Measurements from ENCODE around the gene TCF7L2.

The TCF7L2 gene

GRCh38 chr10:112973046-112973445, 23.0 kb downstream of the TCF7L2 start:
- WGBS (ENCODE audit: insufficient coverage), result 96% methylated on average over 5 of the region's 5 CpGs
- no peaks in the 10 kb centered on the region for H3K9me3 ChIP-seq (ENCODE audit: control extremely low read depth in 1 of 5, control insufficient read depth in 4 of 5, insufficient read depth in 2 of 5, low read depth in 1 of 5, low read length in 4 of 5)
- no peaks in the 10 kb centered on the region for H3K27me3 ChIP-seq (replicated peaks in 2 of 5; ENCODE audit: control insufficient read depth in 4 of 5, insufficient read depth in 5 of 5, low read length in 4 of 5)
- no peaks in the 10 kb centered on the region for H3K4me1 ChIP-seq (ENCODE audit: control extremely low read depth in 1 of 4, control insufficient read depth in 4 of 4, insufficient read depth in 4 of 4, low read length in 3 of 4)
- ChIA-PET CTCF (no interaction called here), POLR2A (no interaction called here)
- DNase-seq, result no peak
- H3K36me3 ChIP-seq (ENCODE audit: control insufficient read depth in 4 of 4, insufficient read depth in 4 of 4, low read length in 3 of 4), result peaks cover 3 to 20% (median 6%) of the 10 kb centered on the region in 4 experiments
- no peak overlapping the region for H3K4me3 ChIP-seq (ENCODE audit: control insufficient read depth in 1 of 7, extremely low read depth in 1 of 7, insufficient read depth in 4 of 7, low read depth in 2 of 7, low read length in 6 of 7)
- no peak overlapping the region for H3K27ac ChIP-seq (ENCODE audit: insufficient read depth in 1 of 2, low read depth in 1 of 2, low read length in 2 of 2, poor library complexity in 1 of 2, severe bottlenecking in 2 of 2)

- WGBS (ENCODE audit: insufficient coverage), result 97% methylated on average over 3 of the region's 5 CpGs
- no peak overlapping the region for H3K27ac ChIP-seq (ENCODE audit: insufficient read depth in 1 of 2, low read depth in 1 of 2, low read length in 2 of 2, poor library complexity in 1 of 2, severe bottlenecking in 2 of 2)
- ChIA-PET POLR2A (no interaction called here), CTCF (no interaction called here)
- no peaks in the 10 kb centered on the region for H3K9me3 ChIP-seq (ENCODE audit: control extremely low read depth in 1 of 5, control insufficient read depth in 4 of 5, insufficient read depth in 2 of 5, low read depth in 1 of 5, low read length in 4 of 5)
- H3K4me1 ChIP-seq (ENCODE audit: control extremely low read depth in 1 of 4, control insufficient read depth in 4 of 4, insufficient read depth in 4 of 4, low read length in 3 of 4), result no peaks in the 10 kb centered on the region
- DNase-seq, result no peak
- peaks cover 3 to 17% (median 5%) of the 10 kb centered on the region in 4 experiments for H3K36me3 ChIP-seq (ENCODE audit: control insufficient read depth in 4 of 4, insufficient read depth in 4 of 4, low read length in 3 of 4)
- no peak overlapping the region for H3K4me3 ChIP-seq (ENCODE audit: control insufficient read depth in 1 of 7, extremely low read depth in 1 of 7, insufficient read depth in 4 of 7, low read depth in 2 of 7, low read length in 6 of 7)
- no peaks in the 10 kb centered on the region for H3K27me3 ChIP-seq (replicated peaks in 2 of 5; ENCODE audit: control insufficient read depth in 4 of 5, insufficient read depth in 5 of 5, low read length in 4 of 5)
Observed at GRCh38 chr10:112973805-112974204, 23.8 kb downstream of the TCF7L2 start.

GRCh38 chr10:112977426-112977898, 27.4 kb downstream of the TCF7L2 start:
- peaks cover 0 to 1% (median 0%) of the 10 kb centered on the region in 5 experiments for H3K27me3 ChIP-seq (replicated peaks in 2 of 5; ENCODE audit: control insufficient read depth in 4 of 5, insufficient read depth in 5 of 5, low read length in 4 of 5)
- no peak overlapping the region for H3K27ac ChIP-seq (ENCODE audit: insufficient read depth in 1 of 2, low read depth in 1 of 2, low read length in 2 of 2, poor library complexity in 1 of 2, severe bottlenecking in 2 of 2)
- H3K9me3 ChIP-seq (ENCODE audit: control extremely low read depth in 1 of 5, control insufficient read depth in 4 of 5, insufficient read depth in 2 of 5, low read depth in 1 of 5, low read length in 4 of 5), result no peaks in the 10 kb centered on the region
- DNase-seq, result no peak
- no peak overlapping the region for H3K4me3 ChIP-seq (ENCODE audit: control insufficient read depth in 1 of 7, extremely low read depth in 1 of 7, insufficient read depth in 4 of 7, low read depth in 2 of 7, low read length in 6 of 7)
- H3K4me1 ChIP-seq (ENCODE audit: control extremely low read depth in 1 of 4, control insufficient read depth in 4 of 4, insufficient read depth in 4 of 4, low read length in 3 of 4), result peaks cover 0 to 12% (median 11%) of the 10 kb centered on the region in 4 experiments
- over 99% methylated on average over 12 of the region's 12 CpGs for WGBS (ENCODE audit: insufficient coverage)
- peaks cover 0 to 14% (median 5%) of the 10 kb centered on the region in 4 experiments for H3K36me3 ChIP-seq (ENCODE audit: control insufficient read depth in 4 of 4, insufficient read depth in 4 of 4, low read length in 3 of 4)
- ChIA-PET POLR2A (interaction anchor here (0.6 kb wide), 1 partner anchor 9 kb away, joined by 3 read pairs; no protein-coding TSS in a partner anchor), CTCF (interaction anchor here (0.7 to 1.0 kb wide), 2 partner anchors 10 to 23 kb away, joined by 3 read pairs; no protein-coding TSS in a partner anchor)

GRCh38 chr10:112979927-112980326, 29.9 kb downstream of the TCF7L2 start:
- H3K27ac ChIP-seq (ENCODE audit: insufficient read depth in 1 of 2, low read depth in 1 of 2, low read length in 2 of 2, poor library complexity in 1 of 2, severe bottlenecking in 2 of 2), result no peak overlapping the region
- ChIA-PET POLR2A (no interaction called here), CTCF (no interaction called here)
- no peaks in the 10 kb centered on the region for H3K9me3 ChIP-seq (ENCODE audit: control extremely low read depth in 1 of 5, control insufficient read depth in 4 of 5, insufficient read depth in 2 of 5, low read depth in 1 of 5, low read length in 4 of 5)
- H3K4me1 ChIP-seq (ENCODE audit: control extremely low read depth in 1 of 4, control insufficient read depth in 4 of 4, insufficient read depth in 4 of 4, low read length in 3 of 4), result peaks cover 0 to 26% (median 12%) of the 10 kb centered on the region in 4 experiments
- H3K4me3 ChIP-seq (ENCODE audit: control insufficient read depth in 1 of 7, extremely low read depth in 1 of 7, insufficient read depth in 4 of 7, low read depth in 2 of 7, low read length in 6 of 7), result no peak overlapping the region
- WGBS (ENCODE audit: insufficient coverage), result 94% methylated on average over 2 of the region's 2 CpGs
- DNase-seq, result no peak
- H3K36me3 ChIP-seq (ENCODE audit: control insufficient read depth in 4 of 4, insufficient read depth in 4 of 4, low read length in 3 of 4), result peaks cover 0 to 3% (median 1%) of the 10 kb centered on the region in 4 experiments
- peaks cover 0 to 3% (median 1%) of the 10 kb centered on the region in 5 experiments for H3K27me3 ChIP-seq (replicated peaks in 2 of 5; ENCODE audit: control insufficient read depth in 4 of 5, insufficient read depth in 5 of 5, low read length in 4 of 5)

- peaks cover 0 to 5% (median 1%) of the 10 kb centered on the region in 5 experiments for H3K27me3 ChIP-seq (replicated peaks in 2 of 5; ENCODE audit: control insufficient read depth in 4 of 5, insufficient read depth in 5 of 5, low read length in 4 of 5)
- POLR2A ChIA-PET, result no interaction called here
- 100% methylated on average over 1 of the region's 2 CpGs for WGBS (ENCODE audit: insufficient coverage)
Observed at GRCh38 chr10:112980937-112981336, 30.9 kb downstream of the TCF7L2 start.

GRCh38 chr10:112981553-112981952, 31.5 kb downstream of the TCF7L2 start:
- POLR2A ChIA-PET, result no interaction called here
- CTCF ChIA-PET, result no interaction called here
- H3K27ac ChIP-seq (ENCODE audit: insufficient read depth in 1 of 2, low read depth in 1 of 2, low read length in 2 of 2, poor library complexity in 1 of 2, severe bottlenecking in 2 of 2), result no peak overlapping the region
- peaks cover 0 to 5% (median 1%) of the 10 kb centered on the region in 5 experiments for H3K27me3 ChIP-seq (replicated peaks in 2 of 5; ENCODE audit: control insufficient read depth in 4 of 5, insufficient read depth in 5 of 5, low read length in 4 of 5)
- no peaks in the 10 kb centered on the region for H3K36me3 ChIP-seq (ENCODE audit: control insufficient read depth in 4 of 4, insufficient read depth in 4 of 4, low read length in 3 of 4)
- DNase-seq, result peak; percentile 53 to 77 (median 73)
- no peaks in the 10 kb centered on the region for H3K9me3 ChIP-seq (ENCODE audit: control extremely low read depth in 1 of 5, control insufficient read depth in 4 of 5, insufficient read depth in 2 of 5, low read depth in 1 of 5, low read length in 4 of 5)
- H3K4me3 ChIP-seq (ENCODE audit: control insufficient read depth in 1 of 7, extremely low read depth in 1 of 7, insufficient read depth in 4 of 7, low read depth in 2 of 7, low read length in 6 of 7), result peak overlapping the region in 3 of 7 experiments; percentile 2 to 53 (median 19)
- 0% methylated on average over 5 of the region's 7 CpGs for WGBS (ENCODE audit: insufficient coverage)
- peaks cover 6 to 39% (median 27%) of the 10 kb centered on the region in 4 experiments for H3K4me1 ChIP-seq (ENCODE audit: control extremely low read depth in 1 of 4, control insufficient read depth in 4 of 4, insufficient read depth in 4 of 4, low read length in 3 of 4)

More at GRCh38 chr10:112980937-112981336, 30.9 kb downstream of the TCF7L2 start:
- Histone ChIP-seq H3K36me3 (ENCODE audit: control insufficient read depth in 4 of 4, insufficient read depth in 4 of 4, low read length in 3 of 4) (no peaks in the 10 kb centered on the region), H3K27ac (ENCODE audit: insufficient read depth in 1 of 2, low read depth in 1 of 2, low read length in 2 of 2, poor library complexity in 1 of 2, severe bottlenecking in 2 of 2) (no peak overlapping the region), H3K4me3 (ENCODE audit: control insufficient read depth in 1 of 7, extremely low read depth in 1 of 7, insufficient read depth in 4 of 7, low read depth in 2 of 7, low read length in 6 of 7) (no peak overlapping the region), H3K9me3 (ENCODE audit: control extremely low read depth in 1 of 5, control insufficient read depth in 4 of 5, insufficient read depth in 2 of 5, low read depth in 1 of 5, low read length in 4 of 5) (no peaks in the 10 kb centered on the region), H3K4me1 (ENCODE audit: control extremely low read depth in 1 of 4, control insufficient read depth in 4 of 4, insufficient read depth in 4 of 4, low read length in 3 of 4) (peaks cover 0 to 33% (median 21%) of the 10 kb centered on the region in 4 experiments)
- CTCF ChIA-PET, result interaction anchor here (0.7 to 0.9 kb wide), 2 partner anchors 19 to 67 kb away, joined by 4 to 6 read pairs; no protein-coding TSS in a partner anchor
- no peak for DNase-seq

- WGBS (ENCODE audit: insufficient coverage), result 73% methylated on average over 6 of the region's 9 CpGs
- CTCF ChIA-PET, result interaction anchor here (0.9 to 1.8 kb wide), 4 partner anchors 8 to 38 kb away, joined by 3 to 5 read pairs (median 4); no protein-coding TSS in a partner anchor
Observed at GRCh38 chr10:112983444-112984056, 33.5 kb downstream of the TCF7L2 start.

More at GRCh38 chr10:112983444-112984056, 33.5 kb downstream of the TCF7L2 start:
- DNase-seq, result no peak
- Histone ChIP-seq H3K27ac (ENCODE audit: insufficient read depth in 1 of 2, low read depth in 1 of 2, low read length in 2 of 2, poor library complexity in 1 of 2, severe bottlenecking in 2 of 2) (no peak overlapping the region), H3K4me3 (ENCODE audit: control insufficient read depth in 1 of 7, extremely low read depth in 1 of 7, insufficient read depth in 4 of 7, low read depth in 2 of 7, low read length in 6 of 7) (no peak overlapping the region), H3K36me3 (ENCODE audit: control insufficient read depth in 4 of 4, insufficient read depth in 4 of 4, low read length in 3 of 4) (no peaks in the 10 kb centered on the region), H3K9me3 (ENCODE audit: control extremely low read depth in 1 of 5, control insufficient read depth in 4 of 5, insufficient read depth in 2 of 5, low read depth in 1 of 5, low read length in 4 of 5) (no peaks in the 10 kb centered on the region), H3K27me3 (replicated peaks in 2 of 5; ENCODE audit: control insufficient read depth in 4 of 5, insufficient read depth in 5 of 5, low read length in 4 of 5) (peaks cover 0 to 5% (median 1%) of the 10 kb centered on the region in 5 experiments), H3K4me1 (ENCODE audit: control extremely low read depth in 1 of 4, control insufficient read depth in 4 of 4, insufficient read depth in 4 of 4, low read length in 3 of 4) (peaks cover 13 to 56% (median 40%) of the 10 kb centered on the region in 4 experiments)
- POLR2A ChIA-PET, result no interaction called here

Data from common myeloid progenitor, CD34-positive (primary cell).